GM12873 (cell line): ENCODE measurements around the gene ANGPTL4.

ENCODE experiments used
- TF ChIP-seq, protein P1 (sequence below): IDR thresholded peaks from 2 replicates; pipeline ENCODE4 v1.5.1; 2012; ENCODE audit warnings: low read depth, mild to moderate bottlenecking, moderate library complexity, low read length, control low read depth; ENCODE audit not compliant: insufficient read depth; ENCODE audit errors: missing control alignments

ANGPTL4 gene

GRCh38 chr19:8367327-8368001, 3.5 kb downstream of the ANGPTL4 start:
- TF ChIP-seq, protein P1, sequence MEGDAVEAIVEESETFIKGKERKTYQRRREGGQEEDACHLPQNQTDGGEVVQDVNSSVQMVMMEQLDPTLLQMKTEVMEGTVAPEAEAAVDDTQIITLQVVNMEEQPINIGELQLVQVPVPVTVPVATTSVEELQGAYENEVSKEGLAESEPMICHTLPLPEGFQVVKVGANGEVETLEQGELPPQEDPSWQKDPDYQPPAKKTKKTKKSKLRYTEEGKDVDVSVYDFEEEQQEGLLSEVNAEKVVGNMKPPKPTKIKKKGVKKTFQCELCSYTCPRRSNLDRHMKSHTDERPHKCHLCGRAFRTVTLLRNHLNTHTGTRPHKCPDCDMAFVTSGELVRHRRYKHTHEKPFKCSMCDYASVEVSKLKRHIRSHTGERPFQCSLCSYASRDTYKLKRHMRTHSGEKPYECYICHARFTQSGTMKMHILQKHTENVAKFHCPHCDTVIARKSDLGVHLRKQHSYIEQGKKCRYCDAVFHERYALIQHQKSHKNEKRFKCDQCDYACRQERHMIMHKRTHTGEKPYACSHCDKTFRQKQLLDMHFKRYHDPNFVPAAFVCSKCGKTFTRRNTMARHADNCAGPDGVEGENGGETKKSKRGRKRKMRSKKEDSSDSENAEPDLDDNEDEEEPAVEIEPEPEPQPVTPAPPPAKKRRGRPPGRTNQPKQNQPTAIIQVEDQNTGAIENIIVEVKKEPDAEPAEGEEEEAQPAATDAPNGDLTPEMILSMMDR = no peak

DNA sequence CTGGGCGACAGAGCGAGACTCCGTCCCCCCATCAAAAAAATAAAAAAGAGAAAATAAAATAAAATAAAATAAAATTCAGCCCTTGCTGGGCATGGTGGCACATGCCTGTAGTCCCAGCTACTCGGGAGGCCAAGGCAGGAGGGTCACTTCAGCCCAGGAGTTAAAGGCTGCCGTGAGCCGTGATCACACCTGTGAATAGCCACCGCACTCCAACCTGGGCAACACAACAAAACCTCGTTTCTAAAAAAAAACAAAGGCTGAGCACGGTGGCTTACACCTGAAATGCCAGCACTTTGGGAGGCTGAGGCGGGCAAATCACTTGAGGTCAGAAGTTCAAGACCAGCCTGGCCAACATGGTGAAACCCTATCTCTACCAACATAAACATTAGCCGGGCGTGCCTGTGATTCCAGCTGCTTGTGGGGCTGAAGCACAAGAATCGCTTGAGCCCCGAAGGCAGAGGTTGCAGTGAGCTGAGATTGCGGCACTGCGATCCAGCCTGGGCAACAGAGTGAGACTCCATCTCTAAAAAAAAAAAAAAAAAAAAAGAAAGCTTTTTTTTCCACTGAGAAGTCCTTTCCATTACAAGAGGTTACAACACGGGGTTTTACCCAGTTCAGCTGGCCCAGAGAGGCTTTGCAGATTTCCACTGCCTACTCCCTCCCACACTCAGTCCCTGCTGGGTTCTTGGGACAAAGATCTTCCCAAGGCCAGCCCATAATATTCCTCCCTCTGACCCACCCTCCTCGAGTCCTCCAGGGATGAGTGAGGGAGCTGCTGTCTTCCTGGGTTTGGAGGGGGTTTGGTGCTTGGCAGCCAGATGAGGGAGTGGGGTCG, 6.4 kb downstream of the ANGPTL4 start:
- TF ChIP-seq, protein P1 = no peak

- TF ChIP-seq, protein P1 = no peak
Observed at GRCh38 chr19:8371011-8371804, 7.3 kb downstream of the ANGPTL4 start.

GRCh38 chr19:8373867-8374813, 10.2 kb downstream of the ANGPTL4 start:
- TF ChIP-seq, protein P1 = no peak

- TF ChIP-seq, protein P1 = no peak
Observed at GRCh38 chr19:8377598-8377997, 13.6 kb downstream of the ANGPTL4 start.

DNA sequence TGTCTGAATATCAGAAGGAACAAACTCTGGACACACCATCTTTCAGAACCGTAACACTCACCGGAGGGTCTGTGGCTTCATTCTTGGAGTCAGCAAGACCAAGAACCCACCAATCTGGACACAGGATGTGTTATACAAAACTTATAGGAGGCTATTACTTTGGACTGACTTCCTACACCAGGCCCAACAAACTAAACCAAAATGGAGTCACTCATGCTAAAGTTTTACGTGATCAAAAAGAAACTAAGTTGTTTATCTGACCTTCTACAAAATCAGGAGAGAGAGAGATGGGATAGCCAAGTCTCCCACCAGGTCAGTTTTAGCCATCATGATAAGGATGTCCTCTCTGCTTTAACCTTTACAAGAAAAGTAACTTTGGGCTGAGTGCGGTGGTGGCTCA, 23.0 kb downstream of the ANGPTL4 start:
- TF ChIP-seq, protein P1 = no peak
